HL-60/S4 treated with phorbol 12-myristate 13-acetate at 8.2 ng/mL for 4 days and 3 days (cell line): ENCODE results near the gene NOL7.

Source experiments
- in situ Hi-C: fragments of 300-500 bp; cut with MboI; formaldehyde crosslinking; loops from 2 replicates; pipeline ENCODE4 v1.15.0; 2022; ENCODE audit warnings: low sequenced_read_pairs

The NOL7 gene

GRCh38 chr6:13593720-13594119 lies 21.4 kb upstream of the NOL7 start:
- in situ Hi-C loops = no loop called here

GRCh38 chr6:13597073-13597472 lies 18.1 kb upstream of the NOL7 start:
- in situ Hi-C loops = no loop called here

GRCh38 chr6:13600036-13600435 lies 15.1 kb upstream of the NOL7 start:
- in situ Hi-C loops = no loop called here

- in situ Hi-C loops = no loop called here
Measured at GRCh38 chr6:13604135-13604534, 11.0 kb upstream of the NOL7 start.

GRCh38 chr6:13604546-13605416 lies 10.4 kb upstream of the NOL7 start:
- in situ Hi-C loops = no loop called here

GRCh38 chr6:13605634-13606033 lies 9.5 kb upstream of the NOL7 start:
- in situ Hi-C loops = no loop called here

- in situ Hi-C loops = no loop called here
Measured at GRCh38 chr6:13611715-13612114, 3.4 kb upstream of the NOL7 start.

GRCh38 chr6:13613029-13613594 lies 2.0 kb upstream of the NOL7 start:
- in situ Hi-C loops = no loop called here

GRCh38 chr6:13614126-13614925 lies 809 bp upstream of the NOL7 start:
- in situ Hi-C loops = no loop called here

- in situ Hi-C loops = no loop called here
Measured at GRCh38 chr6:13615792-13616120, 621 bp downstream of the NOL7 start.

GRCh38 chr6:13617066-13617465 lies 1.9 kb downstream of the NOL7 start:
- in situ Hi-C loops = no loop called here

- in situ Hi-C loops = no loop called here
Measured at GRCh38 chr6:13624871-13625288, 9.7 kb downstream of the NOL7 start.

GRCh38 chr6:13629459-13630116 lies 14.5 kb downstream of the NOL7 start:
- in situ Hi-C loops = no loop called here

- in situ Hi-C loops = no loop called here
Measured at GRCh38 chr6:13630499-13630898, 15.4 kb downstream of the NOL7 start.

- in situ Hi-C loops = no loop called here
Measured at GRCh38 chr6:13633343-13633742, 18.2 kb downstream of the NOL7 start.

- in situ Hi-C loops = no loop called here
Measured at GRCh38 chr6:13635948-13636658, 21.0 kb downstream of the NOL7 start.

- in situ Hi-C loops = no loop called here
Measured at GRCh38 chr6:13638014-13638413, 22.9 kb downstream of the NOL7 start.

- in situ Hi-C loops = no loop called here
Measured at GRCh38 chr6:13638626-13639025, 23.5 kb downstream of the NOL7 start.

- in situ Hi-C loops = no loop called here
Measured at GRCh38 chr6:13641315-13641714, 26.2 kb downstream of the NOL7 start.

- in situ Hi-C loops = no loop called here
Measured at GRCh38 chr6:13643125-13643524, 28.0 kb downstream of the NOL7 start.

GRCh38 chr6:13648850-13649249 lies 33.7 kb downstream of the NOL7 start:
- in situ Hi-C loops = no loop called here
